ENCODE data around the gene TLE1. TPM values are rescaled to one million over a fixed set of nuclear protein-coding genes. Genes with fewer than 3 reads are reported as not detected.
A peak's percentile ranks its signal among the peaks of the same experiment; 100 is the strongest.

TLE1 gene
- total and polyA plus RNA-seq, 8 donors: 23.7 to 136 (median 58.7) TPM

DNA sequence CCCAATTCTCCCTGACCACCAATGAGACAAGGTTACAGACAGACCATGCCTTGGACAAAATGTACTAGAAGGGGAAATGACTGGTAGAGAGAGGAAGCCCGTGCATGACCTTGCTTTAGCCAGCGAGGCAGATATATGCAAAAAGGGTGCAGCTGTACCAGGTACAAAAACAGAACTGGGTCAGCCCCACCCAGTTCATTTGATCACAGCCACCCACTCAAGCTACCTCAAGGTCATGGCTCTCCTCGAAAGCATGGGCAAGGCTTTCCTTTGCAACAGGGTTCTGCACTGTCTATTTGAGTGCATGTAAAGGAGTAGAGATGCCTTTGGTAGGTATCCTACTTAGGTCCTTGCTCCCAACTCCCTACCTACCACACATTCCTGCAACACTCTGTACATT, 33.3 kb downstream of the TLE1 start:
- Histone ChIP-seq H3K4me3 (no peak overlapping the region), H3K36me3 (peaks cover 0 to 21% (median 14%) of the 10 kb centered on the region in 4 donors), H3K9me3 (no peaks in the 10 kb centered on the region), H3K27me3 (no peaks in the 10 kb centered on the region), H3K4me1 (peaks cover 16 to 52% (median 26%) of the 10 kb centered on the region in 4 donors), H3K27ac (peak overlapping the region in 4 of 5 donors; percentile 46 to 59 (median 54))
- 11 to 31% (median 21%) methylated on average over 3 of the region's 3 CpGs for WGBS, 5 donors
- no peak for TF ChIP-seq POLR2A (IDR thresholded peaks at IDR 0.05)
- TF ChIP-seq POLR2AphosphoS5 (IDR thresholded peaks at IDR 0.05): peak in 2 of 3 donors; percentile 57 to 73
- intact Hi-C loops (cut with DNase I; ENCODE audit: low total_unique reads): no loop called here
- DNase-seq: peak; percentile 66 to 67

DNA sequence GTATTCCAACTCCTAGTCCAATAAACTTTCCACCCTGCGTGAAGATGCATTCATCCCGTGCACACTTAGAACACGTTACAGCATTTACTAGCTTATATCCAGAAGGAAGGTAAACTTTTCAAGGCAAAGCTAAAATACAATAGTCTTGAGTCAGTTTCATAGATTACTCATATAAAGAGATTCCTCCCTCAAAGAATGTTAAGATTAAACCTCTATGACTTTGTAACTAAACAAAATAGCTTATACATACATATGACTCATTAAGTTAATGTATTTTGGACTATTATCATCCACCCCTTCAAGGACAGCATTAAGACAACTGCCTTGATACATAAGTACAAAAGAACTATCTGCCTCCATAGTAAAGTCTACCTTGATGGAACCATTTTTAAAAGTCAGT, 36.1 kb downstream of the TLE1 start:
- no peaks in the 10 kb centered on the region for H3K27me3 ChIP-seq
- peaks cover 0 to 37% (median 31%) of the 10 kb centered on the region in 4 donors for H3K36me3 ChIP-seq
- H3K4me1 ChIP-seq: peaks cover 16 to 50% (median 29%) of the 10 kb centered on the region in 4 donors
- DNase-seq: no peak
- no peak overlapping the region for H3K4me3 ChIP-seq
- intact Hi-C loops (cut with DNase I; ENCODE audit: low total_unique reads): no loop called here
- H3K27ac ChIP-seq: no peak overlapping the region
- no peak for TF ChIP-seq EP300 (IDR thresholded peaks at IDR 0.05)
- TF ChIP-seq POLR2AphosphoS5 (IDR thresholded peaks at IDR 0.05): no peak
- TF ChIP-seq, protein P1, sequence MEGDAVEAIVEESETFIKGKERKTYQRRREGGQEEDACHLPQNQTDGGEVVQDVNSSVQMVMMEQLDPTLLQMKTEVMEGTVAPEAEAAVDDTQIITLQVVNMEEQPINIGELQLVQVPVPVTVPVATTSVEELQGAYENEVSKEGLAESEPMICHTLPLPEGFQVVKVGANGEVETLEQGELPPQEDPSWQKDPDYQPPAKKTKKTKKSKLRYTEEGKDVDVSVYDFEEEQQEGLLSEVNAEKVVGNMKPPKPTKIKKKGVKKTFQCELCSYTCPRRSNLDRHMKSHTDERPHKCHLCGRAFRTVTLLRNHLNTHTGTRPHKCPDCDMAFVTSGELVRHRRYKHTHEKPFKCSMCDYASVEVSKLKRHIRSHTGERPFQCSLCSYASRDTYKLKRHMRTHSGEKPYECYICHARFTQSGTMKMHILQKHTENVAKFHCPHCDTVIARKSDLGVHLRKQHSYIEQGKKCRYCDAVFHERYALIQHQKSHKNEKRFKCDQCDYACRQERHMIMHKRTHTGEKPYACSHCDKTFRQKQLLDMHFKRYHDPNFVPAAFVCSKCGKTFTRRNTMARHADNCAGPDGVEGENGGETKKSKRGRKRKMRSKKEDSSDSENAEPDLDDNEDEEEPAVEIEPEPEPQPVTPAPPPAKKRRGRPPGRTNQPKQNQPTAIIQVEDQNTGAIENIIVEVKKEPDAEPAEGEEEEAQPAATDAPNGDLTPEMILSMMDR (IDR thresholded peaks at IDR 0.05): no peak
- no peak for TF ChIP-seq POLR2A (IDR thresholded peaks at IDR 0.05)
- H3K9me3 ChIP-seq: no peaks in the 10 kb centered on the region
- 82 to 95% (median 93%) methylated on average over 3 of the region's 3 CpGs for WGBS, 5 donors

DNA sequence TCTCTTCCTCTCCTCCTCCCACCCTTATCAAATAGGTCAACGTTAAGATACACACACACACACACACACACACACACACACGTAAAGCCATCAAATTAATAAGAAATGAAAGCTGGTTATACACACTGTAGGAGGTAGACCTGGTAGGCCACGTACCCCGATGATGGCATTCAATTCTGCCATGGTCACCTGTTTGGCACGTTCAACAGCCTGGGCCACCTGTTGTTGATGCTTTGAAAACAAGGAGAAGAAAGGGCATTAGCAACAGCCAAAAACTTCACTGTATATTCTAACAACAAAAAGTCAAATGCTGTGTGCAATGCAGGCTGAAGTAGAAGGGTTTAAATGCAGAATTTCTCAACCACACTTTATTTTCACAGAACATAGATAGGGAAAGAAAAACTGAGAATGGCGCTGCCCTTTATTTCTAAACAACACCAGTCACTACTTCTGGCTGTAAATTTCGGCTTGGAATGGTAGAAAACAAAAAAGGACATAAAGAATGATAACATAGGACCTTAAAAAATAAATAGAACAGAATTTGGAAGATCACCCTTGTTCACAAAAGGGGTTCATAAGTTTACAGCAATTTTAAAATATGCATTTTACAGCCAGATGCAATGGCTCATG, 37.2 kb downstream of the TLE1 start:
- Histone ChIP-seq H3K4me3 (no peak overlapping the region), H3K27ac (no peak overlapping the region), H3K36me3 (peaks cover 0 to 40% (median 31%) of the 10 kb centered on the region in 4 donors), H3K9me3 (no peaks in the 10 kb centered on the region), H3K27me3 (no peaks in the 10 kb centered on the region), H3K4me1 (peaks cover 13 to 41% (median 22%) of the 10 kb centered on the region in 4 donors)
- intact Hi-C loops (cut with DNase I; ENCODE audit: low total_unique reads): no loop called here
- no peak for DNase-seq
- 73 to 78% (median 73%) methylated on average over 7 of the region's 7 CpGs for WGBS, 5 donors
- no peak for TF ChIP-seq POLR2AphosphoS5 (IDR thresholded peaks at IDR 0.05)

DNA sequence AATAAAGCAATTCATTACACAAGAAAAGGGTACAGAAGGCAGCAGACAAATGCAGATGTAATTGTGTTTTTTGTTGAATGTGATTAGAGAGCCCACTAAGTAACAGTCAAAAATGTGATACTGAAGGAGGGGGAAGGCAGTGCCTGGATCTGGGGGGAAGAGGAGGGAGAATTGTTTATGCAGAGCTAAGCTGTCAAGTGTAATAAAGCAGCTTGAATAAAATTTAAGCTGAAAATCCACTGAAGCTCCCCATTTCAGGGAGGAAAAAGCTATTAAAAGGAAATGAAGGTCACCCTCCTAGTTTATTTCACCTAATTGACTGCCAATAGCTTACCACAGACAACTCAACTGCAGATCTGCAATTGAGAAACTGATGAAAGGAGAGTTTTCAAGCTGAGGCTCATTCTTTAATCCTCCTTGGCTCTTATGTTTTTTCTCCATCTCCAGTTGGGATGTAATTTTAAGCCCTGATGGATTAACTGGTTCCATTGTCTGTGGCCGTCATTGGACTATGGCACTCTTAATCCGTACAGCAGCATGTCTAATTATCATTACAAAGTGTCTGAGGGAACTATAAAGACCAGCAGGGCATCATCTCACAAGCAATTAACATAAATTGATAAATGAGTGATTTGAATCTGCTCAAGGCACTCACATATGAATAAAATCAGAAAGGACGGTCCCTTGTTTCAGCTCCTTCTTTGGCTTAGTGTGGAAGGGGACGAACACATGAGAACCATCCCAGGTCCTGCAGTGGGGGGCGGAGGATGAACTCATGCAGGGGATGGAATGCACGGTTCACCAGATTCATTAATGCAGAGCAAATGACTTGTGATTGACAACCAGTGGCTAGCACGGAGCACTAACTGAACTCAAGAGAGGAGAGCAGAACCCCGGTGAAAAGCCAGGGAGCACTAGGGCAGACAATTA, 38.5 kb downstream of the TLE1 start:
- Histone ChIP-seq H3K36me3 (peaks cover 0 to 46% (median 31%) of the 10 kb centered on the region in 4 donors), H3K9me3 (no peaks in the 10 kb centered on the region), H3K4me1 (peaks cover 0 to 28% (median 9%) of the 10 kb centered on the region in 4 donors), H3K27me3 (no peaks in the 10 kb centered on the region), H3K4me3 (no peak overlapping the region), H3K27ac (peak overlapping the region in 1 of 5 donors; percentile 31)
- intact Hi-C loops (cut with DNase I; ENCODE audit: low total_unique reads): no loop called here
- 84 to 93% (median 88%) methylated on average over 8 of the region's 8 CpGs for WGBS, 5 donors
- TF ChIP-seq, protein P1 (IDR thresholded peaks at IDR 0.05): no peak
- TF ChIP-seq POLR2AphosphoS5 (IDR thresholded peaks at IDR 0.05) (no peak), POLR2A (IDR thresholded peaks at IDR 0.05) (no peak), EP300 (IDR thresholded peaks at IDR 0.05) (no peak)
- no peak for DNase-seq

DNA sequence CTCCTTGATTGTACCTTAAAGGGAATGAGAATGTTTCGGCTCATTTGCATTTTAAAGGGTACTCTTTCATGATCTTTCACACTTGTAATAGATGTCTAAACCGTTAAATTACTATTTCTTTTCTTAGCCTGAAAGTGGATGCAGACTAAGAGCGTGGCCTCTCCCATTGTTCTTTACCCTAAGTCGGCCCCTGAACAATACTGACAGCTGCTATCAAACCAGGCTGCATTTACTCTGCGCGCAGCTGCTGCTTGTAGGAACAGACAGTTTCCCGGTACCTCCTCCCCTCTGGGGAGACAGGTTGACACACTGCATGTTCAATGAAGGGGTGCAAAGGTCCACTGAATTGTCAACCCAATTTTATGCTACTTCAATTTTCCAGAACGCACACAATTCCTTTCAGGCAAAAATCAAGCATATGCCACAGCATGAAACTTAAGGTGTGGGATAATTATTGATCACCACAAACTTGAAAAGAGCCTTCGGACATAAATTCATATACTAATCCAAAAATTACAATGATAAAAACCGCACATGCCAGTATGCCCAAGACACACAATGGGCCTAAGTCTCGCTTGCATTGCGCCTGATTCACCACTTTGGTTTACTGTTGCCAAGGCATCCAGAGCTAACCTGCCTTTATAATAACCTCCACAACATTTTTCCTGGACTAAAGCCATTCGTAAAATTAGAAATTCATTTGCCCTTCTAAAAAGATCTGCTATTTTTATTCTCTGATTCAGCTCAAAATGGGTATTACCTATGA, 39.7 kb downstream of the TLE1 start:
- peak overlapping the region in 1 of 5 donors; percentile 31 for H3K27ac ChIP-seq
- no peaks in the 10 kb centered on the region for H3K9me3 ChIP-seq
- WGBS, 5 donors: 74 to 82% (median 79%) methylated on average over 13 of the region's 13 CpGs
- peaks cover 0 to 47% (median 31%) of the 10 kb centered on the region in 4 donors for H3K36me3 ChIP-seq
- DNase-seq: no peak
- TF ChIP-seq POLR2AphosphoS5 (IDR thresholded peaks at IDR 0.05): no peak
- TF ChIP-seq, protein P1 (IDR thresholded peaks at IDR 0.05): no peak
- TF ChIP-seq EP300 (IDR thresholded peaks at IDR 0.05): no peak
- TF ChIP-seq POLR2A (IDR thresholded peaks at IDR 0.05): no peak
- H3K4me1 ChIP-seq: peaks cover 0 to 16% (median 7%) of the 10 kb centered on the region in 4 donors
- intact Hi-C loops (cut with DNase I; ENCODE audit: low total_unique reads): no loop called here
- H3K27me3 ChIP-seq: no peaks in the 10 kb centered on the region
- H3K4me3 ChIP-seq: no peak overlapping the region

Measured in stomach (tissue), 9 donors.